Measurements from ENCODE around the gene C1orf198. TPM values are rescaled to one million over a fixed set of nuclear protein-coding genes. Genes with fewer than 3 reads are reported as not detected.

The C1orf198 gene
- polyA plus RNA-seq, 1 of the 3 experiments (the other 2 are of a cell fraction): 12.3 TPM

- CTCF ChIA-PET: interaction anchor here (0.6 to 2.5 kb wide), 20 partner anchors 9 to 294 kb away, joined by 3 to 13 read pairs (median 3); partner anchors contain the start of gene C1orf198
- no peaks in the 10 kb centered on the region for H3K27me3 ChIP-seq (ENCODE audit: insufficient read depth)
- H3K9ac ChIP-seq: no peak overlapping the region
- H3K4me2 ChIP-seq: no peak overlapping the region
- H2AFZ ChIP-seq (ENCODE audit: low read depth): no peak overlapping the region
- POLR2A ChIA-PET: interaction anchor here (0.6 kb wide), 1 partner anchor 13 kb away, joined by 3 read pairs; no protein-coding TSS in a partner anchor
- 95% methylated on average over 8 of the region's 8 CpGs for WGBS (ENCODE audit: low lambda C conversion rate)
- H3K79me2 ChIP-seq (ENCODE audit: insufficient read depth): no peaks in the 10 kb centered on the region
- no peak overlapping the region for H3K4me3 ChIP-seq (ENCODE audit: low read depth in 2 of 2, low read length in 1 of 2)
- H3K4me1 ChIP-seq (ENCODE audit: control insufficient read depth in 1 of 2, insufficient read depth in 2 of 2, low read depth in 1 of 2, low read length in 1 of 2): no peaks in the 10 kb centered on the region
- DNase-seq: no peak
- peaks cover 4% of the 10 kb centered on the region for H3F3A ChIP-seq (replicated peaks; ENCODE audit: insufficient read depth)
- H4K20me1 ChIP-seq (ENCODE audit: insufficient read depth): no peaks in the 10 kb centered on the region
- no peaks in the 10 kb centered on the region for H3K9me2 ChIP-seq
- no peaks in the 10 kb centered on the region for H3K9me3 ChIP-seq
- peaks cover 0 to 55% of the 10 kb centered on the region in 2 experiments for H3K36me3 ChIP-seq (replicated peaks in 1 of 2; ENCODE audit: control insufficient read depth in 1 of 2, insufficient read depth in 2 of 2, low read length in 1 of 2)
- TF ChIP-seq TAF1 (IDR thresholded peaks at IDR 0.05; ENCODE audit: borderline replicate concordance, low read depth, low read length) (no peak), SMC3 (IDR thresholded peaks at IDR 0.05; ENCODE audit: low read depth, low read length) (no peak)
- H3K27ac ChIP-seq (ENCODE audit: low read depth in 2 of 2, low read length in 1 of 2): no peak overlapping the region
Observed at GRCh38 chr1:230916587-230917283, 48.4 kb upstream of the C1orf198 start.

GRCh38 chr1:230915078-230915477, 46.8 kb upstream of the C1orf198 start:
- POLR2A ChIA-PET: no interaction called here
- no peaks in the 10 kb centered on the region for H4K20me1 ChIP-seq (ENCODE audit: insufficient read depth)
- H3K4me1 ChIP-seq (ENCODE audit: control insufficient read depth in 1 of 2, insufficient read depth in 2 of 2, low read depth in 1 of 2, low read length in 1 of 2): no peaks in the 10 kb centered on the region; a peak in 1 of 4 replicates
- no peak overlapping the region for H2AFZ ChIP-seq (ENCODE audit: low read depth)
- no peak overlapping the region for H3K9ac ChIP-seq
- no peak overlapping the region for H3K27ac ChIP-seq (ENCODE audit: low read depth in 2 of 2, low read length in 1 of 2)
- no peak for DNase-seq
- CTCF ChIA-PET: no interaction called here
- no peaks in the 10 kb centered on the region for H3K9me3 ChIP-seq
- H3F3A ChIP-seq (replicated peaks; ENCODE audit: insufficient read depth): no peaks in the 10 kb centered on the region
- H3K4me2 ChIP-seq: no peak overlapping the region
- no peaks in the 10 kb centered on the region for H3K9me2 ChIP-seq
- H3K36me3 ChIP-seq (replicated peaks in 1 of 2; ENCODE audit: control insufficient read depth in 1 of 2, insufficient read depth in 2 of 2, low read length in 1 of 2): peaks cover 0 to 46% of the 10 kb centered on the region in 2 experiments
- H3K79me2 ChIP-seq (ENCODE audit: insufficient read depth): no peaks in the 10 kb centered on the region
- TF ChIP-seq MEF2A (IDR thresholded peaks at IDR 0.05; ENCODE audit: borderline replicate concordance, low read depth): no peak
- no peak for TF ChIP-seq CHD2 (IDR thresholded peaks at IDR 0.05; ENCODE audit: low read length, partially characterized antibody)
- TF ChIP-seq NRF1 (IDR thresholded peaks at IDR 0.05; ENCODE audit: low read depth, low read length): no peak
- no peak for TF ChIP-seq USF1 (IDR thresholded peaks at IDR 0.05; ENCODE audit: borderline replicate concordance, low read depth)
- no peak for TF ChIP-seq IRF3 (IDR thresholded peaks at IDR 0.05; ENCODE audit: low read depth, low read length)
- H3K27me3 ChIP-seq (ENCODE audit: insufficient read depth): no peaks in the 10 kb centered on the region
- no peak overlapping the region for H3K4me3 ChIP-seq (ENCODE audit: low read depth in 2 of 2, low read length in 1 of 2)

- H3K9me3 ChIP-seq: no peaks in the 10 kb centered on the region
- H2AFZ ChIP-seq (ENCODE audit: low read depth): no peak overlapping the region
- ChIA-PET POLR2A (no interaction called here), CTCF (interaction anchor here (0.6 to 1.6 kb wide), 3 partner anchors 44 to 551 kb away, joined by 3 to 4 read pairs (median 3); no protein-coding TSS in a partner anchor)
- no peaks in the 10 kb centered on the region for H3K9me2 ChIP-seq
- no peak overlapping the region for H3K4me3 ChIP-seq (ENCODE audit: low read depth in 2 of 2, low read length in 1 of 2)
- WGBS (ENCODE audit: low lambda C conversion rate): 91% methylated on average over 2 of the region's 2 CpGs
- DNase-seq: no peak
- no peaks in the 10 kb centered on the region; a peak in 1 of 4 replicates for H3K4me1 ChIP-seq (ENCODE audit: control insufficient read depth in 1 of 2, insufficient read depth in 2 of 2, low read depth in 1 of 2, low read length in 1 of 2)
- no peaks in the 10 kb centered on the region for H3F3A ChIP-seq (replicated peaks; ENCODE audit: insufficient read depth)
- no peak overlapping the region for H3K4me2 ChIP-seq
- no peak overlapping the region for H3K27ac ChIP-seq (ENCODE audit: low read depth in 2 of 2, low read length in 1 of 2)
- H3K36me3 ChIP-seq (replicated peaks in 1 of 2; ENCODE audit: control insufficient read depth in 1 of 2, insufficient read depth in 2 of 2, low read length in 1 of 2): peaks cover 0 to 32% of the 10 kb centered on the region in 2 experiments
- no peak for TF ChIP-seq PBX3 (IDR thresholded peaks at IDR 0.05)
- no peak for TF ChIP-seq JUND (IDR thresholded peaks at IDR 0.05)
- no peak for TF ChIP-seq TAF1 (IDR thresholded peaks at IDR 0.05; ENCODE audit: borderline replicate concordance, low read depth, low read length)
- no peak for TF ChIP-seq IRF3 (IDR thresholded peaks at IDR 0.05; ENCODE audit: low read depth, low read length)
- no peak for TF ChIP-seq USF1 (IDR thresholded peaks at IDR 0.05; ENCODE audit: borderline replicate concordance, low read depth)
- no peak for TF ChIP-seq TEAD4 (IDR thresholded peaks at IDR 0.05; ENCODE audit: borderline replicate concordance, insufficient read depth)
- no peak for TF ChIP-seq ZBTB33 (IDR thresholded peaks at IDR 0.05; ENCODE audit: borderline replicate concordance, low read depth)
- H3K79me2 ChIP-seq (ENCODE audit: insufficient read depth): no peaks in the 10 kb centered on the region
- H3K9ac ChIP-seq: no peak overlapping the region
- no peaks in the 10 kb centered on the region for H3K27me3 ChIP-seq (ENCODE audit: insufficient read depth)
- H4K20me1 ChIP-seq (ENCODE audit: insufficient read depth): no peaks in the 10 kb centered on the region
Observed at GRCh38 chr1:230913496-230913895, 45.2 kb upstream of the C1orf198 start.
